DOHH2 (cell line): ENCODE data around the gene SLC30A10.

Source experiments
- EZH2phosphoT487 ChIP-seq: fragments of 200-600 bp; sonication (generic); IDR thresholded peaks from 2 replicates; pipeline ENCODE4 v1.6.1; 2017; ENCODE audit warnings: borderline replicate concordance, mild to moderate bottlenecking, antibody characterized with exemption, low read length, moderate library complexity, mixed read lengths
- TF ChIP-seq, protein P1 (sequence below): fragments of 200-600 bp; sonication (generic); IDR thresholded peaks from one replicate; pipeline ENCODE4 v1.5.1; 2014; ENCODE audit warnings: antibody characterized with exemption, mild to moderate bottlenecking, low read depth, low read length; ENCODE audit not compliant: poor library complexity, severe bottlenecking

DNA sequence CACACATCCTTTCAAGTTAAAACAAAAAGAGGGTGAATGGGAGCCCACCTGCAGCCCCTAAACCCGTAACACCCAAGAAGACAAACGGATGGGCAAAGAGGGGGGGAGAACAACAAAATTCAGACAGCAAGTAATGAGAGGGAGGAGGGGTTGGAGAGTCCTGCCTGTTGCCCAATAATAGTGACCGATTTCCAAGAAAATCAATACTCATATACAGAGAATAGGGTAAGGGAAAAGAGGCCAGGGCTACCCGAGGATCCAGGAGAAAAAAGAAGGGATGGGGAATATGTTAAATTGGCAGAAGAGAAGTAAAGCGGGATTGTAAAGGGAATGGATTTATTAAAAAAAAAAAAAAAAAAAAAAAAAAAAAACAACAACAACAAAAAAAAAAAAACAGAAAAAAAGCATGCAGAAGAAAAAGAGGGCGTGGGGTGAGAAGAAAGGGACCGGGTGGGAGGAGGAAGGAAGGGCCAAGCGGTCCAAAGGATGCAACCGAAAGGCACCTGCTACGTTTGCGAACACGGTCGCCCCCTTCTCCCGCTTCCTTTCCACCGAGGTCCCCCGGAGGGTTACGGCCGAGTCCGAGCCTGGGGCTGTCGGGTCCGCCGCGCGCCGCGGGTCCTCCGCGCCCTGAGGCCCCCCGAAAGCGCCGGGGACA is 930 bp downstream of the SLC30A10 start:
- TF ChIP-seq, protein P1, sequence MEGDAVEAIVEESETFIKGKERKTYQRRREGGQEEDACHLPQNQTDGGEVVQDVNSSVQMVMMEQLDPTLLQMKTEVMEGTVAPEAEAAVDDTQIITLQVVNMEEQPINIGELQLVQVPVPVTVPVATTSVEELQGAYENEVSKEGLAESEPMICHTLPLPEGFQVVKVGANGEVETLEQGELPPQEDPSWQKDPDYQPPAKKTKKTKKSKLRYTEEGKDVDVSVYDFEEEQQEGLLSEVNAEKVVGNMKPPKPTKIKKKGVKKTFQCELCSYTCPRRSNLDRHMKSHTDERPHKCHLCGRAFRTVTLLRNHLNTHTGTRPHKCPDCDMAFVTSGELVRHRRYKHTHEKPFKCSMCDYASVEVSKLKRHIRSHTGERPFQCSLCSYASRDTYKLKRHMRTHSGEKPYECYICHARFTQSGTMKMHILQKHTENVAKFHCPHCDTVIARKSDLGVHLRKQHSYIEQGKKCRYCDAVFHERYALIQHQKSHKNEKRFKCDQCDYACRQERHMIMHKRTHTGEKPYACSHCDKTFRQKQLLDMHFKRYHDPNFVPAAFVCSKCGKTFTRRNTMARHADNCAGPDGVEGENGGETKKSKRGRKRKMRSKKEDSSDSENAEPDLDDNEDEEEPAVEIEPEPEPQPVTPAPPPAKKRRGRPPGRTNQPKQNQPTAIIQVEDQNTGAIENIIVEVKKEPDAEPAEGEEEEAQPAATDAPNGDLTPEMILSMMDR: no peak
- TF ChIP-seq EZH2phosphoT487: no peak
